ENCODE results near the gene ETS1.

The ETS1 gene

DNA sequence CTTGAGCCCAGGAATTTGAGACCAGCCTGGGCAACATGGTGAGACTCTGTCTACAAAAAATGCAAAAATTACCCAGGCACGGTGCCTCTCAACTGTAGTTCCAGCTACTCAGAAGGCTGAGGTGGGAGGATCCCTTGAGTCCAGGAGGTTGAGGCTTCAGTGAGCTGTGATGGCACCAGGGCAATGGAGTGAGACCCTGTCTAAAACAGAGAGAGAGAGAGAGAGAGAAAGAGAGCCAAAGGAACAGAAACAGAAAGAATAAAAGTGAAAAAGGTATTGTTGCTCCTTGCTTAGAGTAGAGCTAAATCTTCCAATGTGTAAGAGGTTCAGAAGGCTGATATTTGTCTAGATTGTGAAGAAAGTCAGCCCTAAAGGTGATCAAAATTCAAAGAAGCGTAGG, 8.9 kb upstream of the ETS1 start:
- no peak overlapping the region for H3K4me3 ChIP-seq (ENCODE audit: low read depth, low read length)
- no peak for DNase-seq (ENCODE audit: low read depth, low spot score)
- in situ Hi-C loops (cut with HindIII; ENCODE audit: low sequenced_read_pairs) = no loop called here
- no peak for TF ChIP-seq CTCF (IDR thresholded peaks at IDR 0.05; ENCODE audit: low read depth, low read length)

DNA sequence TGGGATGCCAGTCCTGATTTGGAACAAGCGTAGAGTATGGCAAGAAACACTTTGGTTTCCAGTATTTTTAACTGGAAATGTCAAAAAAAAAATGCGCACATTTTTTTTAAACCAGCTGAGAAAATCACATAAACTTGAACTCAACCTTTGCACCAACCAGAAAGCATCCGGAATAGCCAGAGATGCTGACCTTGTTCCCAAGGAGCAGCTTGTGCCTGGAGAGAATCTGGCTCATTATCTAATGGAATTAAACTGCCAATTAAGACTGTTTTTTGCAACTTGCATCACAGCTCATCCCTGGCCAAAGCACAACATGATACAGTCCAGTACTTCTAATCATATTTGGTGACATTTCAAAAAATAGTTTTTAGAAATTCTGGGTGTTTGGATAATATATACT, 8.4 kb upstream of the ETS1 start:
- in situ Hi-C loops (cut with HindIII; ENCODE audit: low sequenced_read_pairs) = no loop called here
- H3K4me3 ChIP-seq (ENCODE audit: low read depth, low read length) = no peak overlapping the region
- TF ChIP-seq CTCF (IDR thresholded peaks at IDR 0.05; ENCODE audit: low read depth, low read length) = no peak
- DNase-seq (ENCODE audit: low read depth, low spot score) = no peak

GRCh38 chr11:128595221-128595620, 7.9 kb upstream of the ETS1 start:
- DNase-seq (ENCODE audit: low read depth, low spot score) = peak; percentile 16
- H3K4me3 ChIP-seq (ENCODE audit: low read depth, low read length) = no peak overlapping the region
- in situ Hi-C loops (cut with HindIII; ENCODE audit: low sequenced_read_pairs) = no loop called here
- TF ChIP-seq CTCF (IDR thresholded peaks at IDR 0.05; ENCODE audit: low read depth, low read length) = no peak

DNA sequence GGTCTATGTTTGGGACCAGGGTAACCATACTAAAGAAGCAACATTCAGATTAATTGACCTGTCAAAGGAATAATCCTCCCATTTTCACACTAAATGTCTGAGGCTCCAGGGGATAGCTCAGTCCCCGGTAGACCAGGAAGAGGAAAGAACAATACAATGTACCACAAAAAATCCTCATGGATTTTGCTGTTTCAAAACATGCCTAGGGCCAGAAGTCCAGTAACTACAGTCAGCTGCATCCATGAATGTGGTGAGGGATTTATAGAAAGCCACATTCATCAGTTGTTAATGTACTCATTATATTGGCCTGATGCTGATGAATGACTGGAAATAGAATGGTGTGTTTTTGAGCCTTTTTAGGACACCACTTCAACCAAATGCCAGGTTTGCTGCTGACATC, 6.9 kb upstream of the ETS1 start:
- H3K4me3 ChIP-seq (ENCODE audit: low read depth, low read length) = no peak overlapping the region
- DNase-seq (ENCODE audit: low read depth, low spot score) = no peak
- in situ Hi-C loops (cut with HindIII; ENCODE audit: low sequenced_read_pairs) = no loop called here
- no peak for TF ChIP-seq CTCF (IDR thresholded peaks at IDR 0.05; ENCODE audit: low read depth, low read length)

DNA sequence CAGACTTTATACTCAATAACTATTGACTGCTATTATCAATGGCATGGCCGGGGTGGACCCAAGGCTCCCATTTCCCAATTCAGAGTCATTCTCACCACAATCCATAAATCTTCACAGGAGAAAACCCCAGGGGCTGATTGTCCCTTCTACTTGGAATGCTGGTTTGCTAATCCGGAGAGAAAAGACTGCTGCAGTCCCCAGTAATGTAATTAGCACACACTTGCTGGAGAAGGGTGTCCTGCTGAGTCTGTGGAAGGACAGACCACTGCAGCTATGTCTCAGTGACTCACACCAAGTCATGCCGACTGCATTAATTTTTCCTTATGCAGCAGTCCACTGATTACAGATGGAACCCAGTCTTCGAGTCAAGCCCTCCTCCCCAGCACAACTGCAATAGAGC, 5.9 kb upstream of the ETS1 start:
- in situ Hi-C loops (cut with HindIII; ENCODE audit: low sequenced_read_pairs) = no loop called here
- peak; percentile 72 for DNase-seq (ENCODE audit: low read depth, low spot score)
- no peak overlapping the region for H3K4me3 ChIP-seq (ENCODE audit: low read depth, low read length)
- no peak for TF ChIP-seq CTCF (IDR thresholded peaks at IDR 0.05; ENCODE audit: low read depth, low read length)

- H3K4me3 ChIP-seq (ENCODE audit: low read depth, low read length) = no peak overlapping the region
- in situ Hi-C loops (cut with HindIII; ENCODE audit: low sequenced_read_pairs) = no loop called here
- no peak for DNase-seq (ENCODE audit: low read depth, low spot score)
- TF ChIP-seq CTCF (IDR thresholded peaks at IDR 0.05; ENCODE audit: low read depth, low read length) = no peak
Measured at GRCh38 chr11:128592454-128592853, 5.1 kb upstream of the ETS1 start.

DNA sequence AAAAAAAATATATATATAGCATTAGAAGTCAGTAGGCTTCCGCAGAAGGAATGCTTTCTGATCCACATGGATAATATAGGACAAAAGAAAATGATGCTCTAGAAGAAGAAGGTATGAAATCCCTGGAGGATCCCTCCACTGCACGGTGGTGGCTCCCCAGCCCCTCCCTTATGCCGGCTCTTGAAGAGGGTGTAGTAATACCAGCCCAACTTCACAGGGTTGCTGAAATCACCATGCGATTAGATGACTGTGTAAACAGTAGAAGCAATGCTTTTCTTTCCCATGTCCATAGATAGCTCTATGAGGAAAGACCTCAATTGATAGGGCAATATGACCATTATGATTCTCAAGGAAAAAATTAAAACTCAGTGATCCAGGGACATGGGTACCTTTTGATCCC, 3.2 kb upstream of the ETS1 start:
- no peak for TF ChIP-seq CTCF (IDR thresholded peaks at IDR 0.05; ENCODE audit: low read depth, low read length)
- H3K4me3 ChIP-seq (ENCODE audit: low read depth, low read length) = no peak overlapping the region
- in situ Hi-C loops (cut with HindIII; ENCODE audit: low sequenced_read_pairs) = no loop called here
- DNase-seq (ENCODE audit: low read depth, low spot score) = no peak

All from astrocyte of the spinal cord (primary cell).